Rectal smooth muscle tissue (tissue), 1 donor: ENCODE measurements around the gene OPRM1.

Experiments used
- H3K27ac ChIP-seq: one replicate; pipeline ENCODE4 v1.7.0; 2013; ENCODE audit warnings: low read depth, low read length, inconsistent platforms
- H3K27me3 ChIP-seq: one replicate; pipeline ENCODE4 v1.7.0; 2013; ENCODE audit warnings: low read length; ENCODE audit not compliant: control insufficient read depth, insufficient read depth
- H3K36me3 ChIP-seq: one replicate; pipeline ENCODE4 v1.7.0; 2013; ENCODE audit warnings: low read length; ENCODE audit not compliant: control insufficient read depth, insufficient read depth
- H3K4me1 ChIP-seq: one replicate; pipeline ENCODE4 v1.7.0; 2013; ENCODE audit warnings: low read length; ENCODE audit not compliant: control insufficient read depth, insufficient read depth
- H3K4me3 ChIP-seq: one replicate; pipeline ENCODE4 v1.7.0; 2013; ENCODE audit warnings: low read length
- H3K9ac ChIP-seq: one replicate; pipeline ENCODE4 v1.7.0; 2013; ENCODE audit warnings: low read length

OPRM1 gene

DNA sequence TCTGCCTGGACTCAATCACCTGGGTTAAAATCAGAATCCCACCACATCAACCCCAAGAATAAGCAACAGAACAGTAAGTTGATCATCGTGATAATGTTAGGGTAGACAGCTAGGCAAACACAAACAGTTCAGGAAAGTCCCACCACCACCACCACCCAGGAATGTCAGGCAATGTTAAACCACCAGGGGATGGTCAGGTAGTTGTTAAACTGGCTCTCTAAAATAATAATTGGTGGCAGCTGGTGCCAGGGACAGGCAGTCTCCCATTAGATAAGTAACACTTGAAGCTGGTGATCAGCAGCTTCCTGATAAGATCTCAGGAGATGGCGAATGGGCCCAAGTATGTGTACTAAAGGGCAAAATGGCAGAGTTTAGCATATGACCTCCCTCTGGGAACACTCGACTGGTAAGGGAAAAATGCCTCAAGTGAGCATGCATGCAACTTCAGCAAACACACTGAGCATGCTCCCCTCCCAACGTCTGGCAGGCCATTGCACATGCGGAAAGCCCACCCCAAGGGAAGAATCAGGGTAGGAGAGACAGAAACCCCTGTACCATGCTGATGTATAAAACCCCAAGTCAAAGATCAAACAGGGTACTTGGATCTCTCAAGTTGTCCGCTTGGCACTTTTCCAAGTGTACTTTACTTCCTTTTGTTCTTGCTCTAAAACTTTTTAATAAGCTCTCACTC lies 250.9 kb downstream of the OPRM1 start:
- H3K9ac ChIP-seq, result no peak overlapping the region
- H3K27me3 ChIP-seq, result no peaks in the 10 kb centered on the region

DNA sequence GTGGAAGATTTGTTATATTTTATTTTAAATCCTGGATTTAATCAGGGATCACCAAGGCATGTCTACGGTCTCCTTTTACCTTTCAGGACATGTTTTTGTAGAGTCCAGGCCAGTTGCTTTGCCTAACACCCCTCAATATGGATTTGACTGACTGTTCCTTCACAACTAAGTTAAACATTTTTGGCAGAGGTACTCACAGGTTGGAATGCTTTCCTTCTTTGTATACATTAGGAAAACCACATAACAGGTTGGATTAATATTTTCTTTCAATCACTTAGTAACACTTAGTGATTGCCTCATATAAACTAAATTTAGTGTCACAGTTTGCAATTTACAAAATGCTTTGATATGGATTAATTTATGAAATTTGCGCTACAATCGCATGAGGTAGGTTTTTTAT lies 253.0 kb downstream of the OPRM1 start:
- Histone ChIP-seq H3K4me1 (no peaks in the 10 kb centered on the region), H3K4me3 (no peak overlapping the region), H3K27me3 (no peaks in the 10 kb centered on the region), H3K36me3 (no peaks in the 10 kb centered on the region), H3K9ac (no peak overlapping the region), H3K27ac (no peak overlapping the region)

More for the DNA sequence above, 250.9 kb downstream of the OPRM1 start:
- Histone ChIP-seq H3K4me3 (no peak overlapping the region), H3K36me3 (no peaks in the 10 kb centered on the region), H3K27ac (no peak overlapping the region), H3K4me1 (no peaks in the 10 kb centered on the region)

DNA sequence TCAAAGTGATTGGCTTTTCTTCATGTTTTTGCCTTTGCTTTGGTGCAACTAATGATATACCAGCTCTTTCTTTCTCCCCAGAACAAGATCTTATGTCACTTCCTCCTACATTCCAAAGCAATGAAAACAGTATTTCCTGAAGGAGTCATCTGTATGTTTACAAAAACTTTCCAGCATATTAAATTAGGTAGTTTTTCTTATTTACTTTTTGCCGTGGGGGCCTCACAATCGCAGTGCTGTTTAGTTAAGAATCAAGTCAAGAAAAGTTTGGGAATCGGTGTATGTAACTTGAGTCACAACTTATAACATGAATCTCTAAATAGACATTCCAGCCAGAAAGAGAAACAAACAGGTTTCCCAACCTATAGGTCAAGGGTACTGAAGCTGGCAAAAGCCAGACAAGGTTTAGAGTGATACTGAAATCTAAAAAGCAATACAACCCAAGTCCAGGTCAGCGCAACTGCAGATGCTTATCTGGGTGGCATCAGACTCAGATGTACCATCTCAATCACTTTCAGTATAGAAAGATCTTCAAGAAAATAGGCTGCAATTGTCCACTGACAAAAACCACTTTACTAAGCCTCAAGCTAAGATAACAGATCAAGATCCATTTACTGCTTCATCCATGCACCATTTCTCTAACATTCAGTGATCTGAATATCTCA lies 253.9 kb downstream of the OPRM1 start:
- Histone ChIP-seq H3K4me1 (no peaks in the 10 kb centered on the region), H3K9ac (no peak overlapping the region), H3K4me3 (no peak overlapping the region), H3K36me3 (no peaks in the 10 kb centered on the region), H3K27ac (no peak overlapping the region), H3K27me3 (no peaks in the 10 kb centered on the region)

DNA sequence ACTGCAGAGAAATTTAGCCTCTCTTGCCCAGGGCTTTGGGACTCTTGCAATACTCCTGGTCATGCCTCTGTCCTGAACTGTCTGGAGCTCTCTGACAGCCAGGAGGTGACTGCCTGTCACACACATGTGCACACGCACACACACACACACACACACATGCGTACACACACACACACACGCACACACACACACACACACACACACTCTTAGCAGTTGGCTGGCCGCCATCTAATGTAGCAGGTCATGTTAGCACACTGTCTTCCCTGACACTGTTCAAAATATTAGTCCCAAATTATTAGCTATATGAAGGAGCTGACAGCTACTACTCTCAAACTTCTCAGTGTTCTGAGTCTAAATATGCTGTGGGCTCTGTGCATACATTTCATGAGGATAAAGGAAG lies 256.7 kb downstream of the OPRM1 start:
- Histone ChIP-seq H3K27me3 (no peaks in the 10 kb centered on the region), H3K9ac (no peak overlapping the region), H3K36me3 (no peaks in the 10 kb centered on the region), H3K4me1 (no peaks in the 10 kb centered on the region), H3K4me3 (no peak overlapping the region), H3K27ac (no peak overlapping the region)
